Activated CD8-positive, alpha-beta memory T cell treated with anti-CD3 and anti-CD28 coated beads, Interleukin-2, amount 50 U/mL, for 4 hours (primary cell): Measurements from ENCODE around the gene KIAA1755.
"Not testable (repeated sequence)": the region's sequence is repeated elsewhere in the genome, so short reads cannot be mapped to it uniquely, and the experiment has no call there.

Source experiments
- DNase-seq: peaks from one replicate; pipeline ENCODE4 v3.0.0-alpha.2; 2020

Gene KIAA1755

GRCh38 chr20:38286586-38287531 lies 26.3 kb upstream of the KIAA1755 start:
- no peak for DNase-seq

GRCh38 chr20:38284893-38285444 lies 24.4 kb upstream of the KIAA1755 start:
- no peak for DNase-seq

- DNase-seq, result not testable (repeated sequence)
Observed at GRCh38 chr20:38284066-38284650, 23.6 kb upstream of the KIAA1755 start.

GRCh38 chr20:38283236-38283635 lies 22.7 kb upstream of the KIAA1755 start:
- DNase-seq, result no peak

GRCh38 chr20:38281176-38281915 lies 20.8 kb upstream of the KIAA1755 start:
- DNase-seq, result not testable (repeated sequence)

GRCh38 chr20:38278763-38279162 lies 18.2 kb upstream of the KIAA1755 start:
- DNase-seq, result no peak

GRCh38 chr20:38278131-38278530 lies 17.6 kb upstream of the KIAA1755 start:
- DNase-seq, result no peak

- DNase-seq, result no peak
Observed at GRCh38 chr20:38277691-38278090, 17.2 kb upstream of the KIAA1755 start.

GRCh38 chr20:38277285-38277684 lies 16.8 kb upstream of the KIAA1755 start:
- DNase-seq, result no peak

- no peak for DNase-seq
Observed at GRCh38 chr20:38275815-38276550, 15.4 kb upstream of the KIAA1755 start.

GRCh38 chr20:38272961-38273360 lies 12.4 kb upstream of the KIAA1755 start:
- no peak for DNase-seq

- no peak for DNase-seq
Observed at GRCh38 chr20:38272398-38272797, 11.9 kb upstream of the KIAA1755 start.

GRCh38 chr20:38271608-38272120 lies 11.1 kb upstream of the KIAA1755 start:
- no peak for DNase-seq

- no peak for DNase-seq
Observed at GRCh38 chr20:38270869-38271605, 10.5 kb upstream of the KIAA1755 start.

GRCh38 chr20:38269715-38270114 lies 9.2 kb upstream of the KIAA1755 start:
- DNase-seq, result no peak

GRCh38 chr20:38269040-38269439 lies 8.5 kb upstream of the KIAA1755 start:
- no peak for DNase-seq

GRCh38 chr20:38267901-38268514 lies 7.5 kb upstream of the KIAA1755 start:
- no peak for DNase-seq

GRCh38 chr20:38267296-38267695 lies 6.8 kb upstream of the KIAA1755 start:
- no peak for DNase-seq

- no peak for DNase-seq
Observed at GRCh38 chr20:38266426-38266825, 5.9 kb upstream of the KIAA1755 start.

GRCh38 chr20:38262931-38263330 lies 2.4 kb upstream of the KIAA1755 start:
- no peak for DNase-seq

GRCh38 chr20:38261054-38261390 lies 487 bp upstream of the KIAA1755 start:
- DNase-seq, result no peak
